Measurements from ENCODE around the gene MAP3K13.

MAP3K13 gene

DNA sequence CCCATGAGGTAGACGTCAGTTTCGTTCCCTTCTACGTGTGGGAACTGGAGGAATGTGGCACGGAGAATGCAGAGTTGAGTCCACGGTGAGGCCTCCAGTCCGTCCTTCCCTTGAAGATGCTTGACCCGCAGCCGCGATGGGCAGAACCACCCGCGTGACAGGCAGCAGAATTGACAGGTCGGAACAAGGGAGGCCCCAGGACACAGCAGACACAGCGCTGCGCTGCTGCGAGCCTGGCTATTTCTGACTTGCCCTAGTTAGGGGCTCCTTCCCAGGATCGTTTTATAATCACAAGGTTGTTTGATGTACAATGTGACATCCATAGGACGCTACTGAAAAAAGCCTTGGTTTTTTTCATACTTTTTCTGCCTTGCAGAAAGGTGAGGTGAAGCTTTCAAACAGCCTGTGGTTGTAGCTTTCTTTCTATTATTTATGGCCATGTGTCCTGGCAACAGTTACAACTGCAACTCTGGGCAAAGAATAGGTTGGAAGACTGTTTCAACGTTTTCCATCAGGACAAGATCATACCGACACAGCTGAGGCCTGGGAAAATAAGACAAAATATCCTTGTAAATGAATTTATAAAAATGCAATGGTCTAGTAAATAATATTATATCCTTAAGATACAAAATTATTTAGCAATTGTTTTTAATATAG lies 145.5 kb downstream of the MAP3K13 start:
- no peak for DNase-seq (ENCODE audit: extremely low spot score)
- ChIA-PET CTCF (no interaction called here), POLR2A (no interaction called here)
- TF ChIP-seq LEF1 (IDR thresholded peaks at IDR 0.05; ENCODE audit: borderline replicate concordance) (no peak), L3MBTL2 (conservative IDR thresholded peaks at IDR 0.05) (no peak), FOXK2 (IDR thresholded peaks at IDR 0.05) (no peak), SP1 (IDR thresholded peaks at IDR 0.05) (no peak), PKNOX1 (IDR thresholded peaks at IDR 0.05) (no peak), BHLHE40 (IDR thresholded peaks at IDR 0.05; ENCODE audit: borderline replicate concordance) (no peak), TARDBP (IDR thresholded peaks at IDR 0.05) (no peak), ZNF384 (IDR thresholded peaks at IDR 0.05) (no peak), ARNT (IDR thresholded peaks at IDR 0.05) (no peak)

GRCh38 chr3:185511711-185512110 lies 148.8 kb downstream of the MAP3K13 start:
- ChIA-PET CTCF (no interaction called here), POLR2A (no interaction called here)
- no peak for TF ChIP-seq LEF1 (IDR thresholded peaks at IDR 0.05; ENCODE audit: borderline replicate concordance)
- TF ChIP-seq ZNF384 (IDR thresholded peaks at IDR 0.05) = no peak
- no peak for TF ChIP-seq ARNT (IDR thresholded peaks at IDR 0.05)
- TF ChIP-seq BHLHE40 (IDR thresholded peaks at IDR 0.05; ENCODE audit: borderline replicate concordance) = no peak
- TF ChIP-seq L3MBTL2 (conservative IDR thresholded peaks at IDR 0.05) = no peak
- no peak for TF ChIP-seq SUZ12 (IDR thresholded peaks at IDR 0.05)
- TF ChIP-seq HDGF (IDR thresholded peaks at IDR 0.05; ENCODE audit: borderline replicate concordance) = no peak
- TF ChIP-seq FOXM1 (IDR thresholded peaks at IDR 0.05; ENCODE audit: borderline replicate concordance) = no peak
- TF ChIP-seq ELF4 (IDR thresholded peaks at IDR 0.05) = no peak
- TF ChIP-seq SP1 (IDR thresholded peaks at IDR 0.05) = no peak
- no peak for TF ChIP-seq PKNOX1 (IDR thresholded peaks at IDR 0.05)
- TF ChIP-seq TARDBP (IDR thresholded peaks at IDR 0.05) = no peak
- TF ChIP-seq CTBP1 (IDR thresholded peaks at IDR 0.05; ENCODE audit: borderline replicate concordance) = no peak
- TF ChIP-seq FOXA1 (IDR thresholded peaks at IDR 0.05) = no peak
- TF ChIP-seq NFRKB (IDR thresholded peaks at IDR 0.05) = no peak
- TF ChIP-seq FOXK2 (IDR thresholded peaks at IDR 0.05) = no peak
- DNase-seq (ENCODE audit: extremely low spot score) = no peak

- DNase-seq (ENCODE audit: extremely low spot score) = no peak
- TF ChIP-seq BHLHE40 (IDR thresholded peaks at IDR 0.05; ENCODE audit: borderline replicate concordance) (no peak), NFRKB (IDR thresholded peaks at IDR 0.05) (no peak), ELF4 (IDR thresholded peaks at IDR 0.05) (no peak), TARDBP (IDR thresholded peaks at IDR 0.05) (no peak), ARNT (IDR thresholded peaks at IDR 0.05) (no peak), CTBP1 (IDR thresholded peaks at IDR 0.05; ENCODE audit: borderline replicate concordance) (no peak), L3MBTL2 (conservative IDR thresholded peaks at IDR 0.05) (no peak)
- POLR2A ChIA-PET = no interaction called here
- CTCF ChIA-PET = no interaction called here
These were observed 154.6 kb downstream of the MAP3K13 start for GRCh38 chr3:185517387-185518130.

DNA sequence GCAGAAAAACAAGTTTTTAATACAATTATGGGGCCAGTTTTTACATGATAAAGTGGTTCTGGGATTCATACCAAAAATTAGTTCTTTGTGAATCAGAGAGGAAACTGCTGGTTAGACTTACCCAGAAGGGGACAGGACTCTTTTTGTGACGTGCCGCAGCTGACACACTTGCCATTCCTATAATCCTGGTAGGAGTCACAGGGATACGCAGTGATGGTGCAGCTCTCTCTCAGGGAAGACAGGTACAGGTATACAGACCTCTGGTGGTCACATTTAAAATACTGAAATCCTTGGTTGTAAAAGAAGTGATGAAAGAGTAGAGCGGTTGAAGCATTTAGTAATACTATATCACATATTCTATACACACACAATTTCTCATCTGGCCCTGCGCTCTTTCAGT lies 156.1 kb downstream of the MAP3K13 start:
- no peak for TF ChIP-seq BHLHE40 (IDR thresholded peaks at IDR 0.05; ENCODE audit: borderline replicate concordance)
- no peak for TF ChIP-seq LEF1 (IDR thresholded peaks at IDR 0.05; ENCODE audit: borderline replicate concordance)
- TF ChIP-seq HDGF (IDR thresholded peaks at IDR 0.05; ENCODE audit: borderline replicate concordance) = no peak
- TF ChIP-seq TARDBP (IDR thresholded peaks at IDR 0.05) = no peak
- no peak for TF ChIP-seq ZNF384 (IDR thresholded peaks at IDR 0.05)
- no peak for TF ChIP-seq ELF4 (IDR thresholded peaks at IDR 0.05)
- DNase-seq (ENCODE audit: extremely low spot score) = no peak
- POLR2A ChIA-PET = no interaction called here
- CTCF ChIA-PET = no interaction called here

- CTCF ChIA-PET = no interaction called here
- POLR2A ChIA-PET = no interaction called here
- TF ChIP-seq NFRKB (IDR thresholded peaks at IDR 0.05) = no peak
- TF ChIP-seq BHLHE40 (IDR thresholded peaks at IDR 0.05; ENCODE audit: borderline replicate concordance) = no peak
- no peak for TF ChIP-seq L3MBTL2 (conservative IDR thresholded peaks at IDR 0.05)
- TF ChIP-seq FOXK2 (IDR thresholded peaks at IDR 0.05) = no peak
- no peak for TF ChIP-seq CTBP1 (IDR thresholded peaks at IDR 0.05; ENCODE audit: borderline replicate concordance)
- TF ChIP-seq LEF1 (IDR thresholded peaks at IDR 0.05; ENCODE audit: borderline replicate concordance) = no peak
- TF ChIP-seq SP1 (IDR thresholded peaks at IDR 0.05) = no peak
- no peak for TF ChIP-seq TARDBP (IDR thresholded peaks at IDR 0.05)
- TF ChIP-seq ZNF384 (IDR thresholded peaks at IDR 0.05) = no peak
- no peak for DNase-seq (ENCODE audit: extremely low spot score)
These were observed 158.6 kb downstream of the MAP3K13 start for GRCh38 chr3:185521349-185522138.

GRCh38 chr3:185526349-185526951 lies 163.5 kb downstream of the MAP3K13 start:
- TF ChIP-seq HDGF (IDR thresholded peaks at IDR 0.05; ENCODE audit: borderline replicate concordance) = no peak
- no peak for DNase-seq (ENCODE audit: extremely low spot score)
- ChIA-PET POLR2A (no interaction called here), CTCF (no interaction called here)

Measured in HEK293T (cell line).